GM19395 (cell line): ENCODE data around the gene FER.
"Not testable (repeated sequence)": the region's sequence is repeated elsewhere in the genome, so short reads cannot be mapped to it uniquely, and the experiment has no call there.

Experiments
- ATAC-seq: cut with Tn5 transposase; IDR thresholded peaks from one replicate; pipeline ENCODE4 v1.9.1; 2021; ENCODE audit warnings: mild to moderate bottlenecking, moderate library complexity; ENCODE audit not compliant: unreplicated experiment

Gene FER

GRCh38 chr5:108747774-108748400, at the start of gene FER:
TSS of gene FER (plus strand) at chr5:108747897. CDS start at chr5:108798183, 50,286 bp downstream.
- ATAC-seq: peak; percentile 34

- not testable (repeated sequence) for ATAC-seq
Measured at GRCh38 chr5:108700388-108700787, 47.3 kb upstream of the FER start.

- no peak for ATAC-seq
Measured at GRCh38 chr5:108700930-108701329, 46.8 kb upstream of the FER start.

GRCh38 chr5:108702546-108702945, 45.2 kb upstream of the FER start:
- ATAC-seq: no peak

- ATAC-seq: no peak
Measured at GRCh38 chr5:108703313-108703712, 44.4 kb upstream of the FER start.

- no peak for ATAC-seq
Measured at GRCh38 chr5:108707141-108707540, 40.6 kb upstream of the FER start.

- no peak for ATAC-seq
Measured at GRCh38 chr5:108711898-108712297, 35.8 kb upstream of the FER start.

GRCh38 chr5:108715408-108715807, 32.3 kb upstream of the FER start:
- no peak for ATAC-seq

- ATAC-seq: peak; percentile 96
Measured at GRCh38 chr5:108720391-108720790, 27.3 kb upstream of the FER start.

- ATAC-seq: no peak
Measured at GRCh38 chr5:108726446-108727235, 21.1 kb upstream of the FER start.

- peak; percentile 0 for ATAC-seq
Measured at GRCh38 chr5:108727236-108727650, 20.5 kb upstream of the FER start.

- ATAC-seq: peak; percentile 69
Measured at GRCh38 chr5:108727651-108728565, 19.8 kb upstream of the FER start.

- ATAC-seq: peak; percentile 58
Measured at GRCh38 chr5:108728566-108729241, 19.0 kb upstream of the FER start.

- no peak for ATAC-seq
Measured at GRCh38 chr5:108729242-108729615, 18.5 kb upstream of the FER start.

GRCh38 chr5:108730617-108731340, 16.9 kb upstream of the FER start:
- ATAC-seq: peak; percentile 51

- no peak for ATAC-seq
Measured at GRCh38 chr5:108735790-108736189, 11.9 kb upstream of the FER start.

GRCh38 chr5:108736855-108737254, 10.8 kb upstream of the FER start:
- no peak for ATAC-seq

GRCh38 chr5:108739376-108739775, 8.3 kb upstream of the FER start:
- no peak for ATAC-seq

- ATAC-seq: no peak
Measured at GRCh38 chr5:108739906-108740305, 7.8 kb upstream of the FER start.

- ATAC-seq: no peak
Measured at GRCh38 chr5:108743319-108743718, 4.4 kb upstream of the FER start.
